Purkinje cell (primary cell): ENCODE results near the gene RAB40B. TPM values are rescaled to one million over a fixed set of nuclear protein-coding genes. Genes with fewer than 3 reads are reported as not detected.

ENCODE experiments used
- polyA plus RNA-seq: library from polyadenylated mRNA; unstranded; fragments of >200 nt; fragmentation: Nextera tagmentation; gene quantifications from 2 replicates; pipeline ENCODE4 v1.2.1, GENCODE V29; 2014

The RAB40B gene, protein sequence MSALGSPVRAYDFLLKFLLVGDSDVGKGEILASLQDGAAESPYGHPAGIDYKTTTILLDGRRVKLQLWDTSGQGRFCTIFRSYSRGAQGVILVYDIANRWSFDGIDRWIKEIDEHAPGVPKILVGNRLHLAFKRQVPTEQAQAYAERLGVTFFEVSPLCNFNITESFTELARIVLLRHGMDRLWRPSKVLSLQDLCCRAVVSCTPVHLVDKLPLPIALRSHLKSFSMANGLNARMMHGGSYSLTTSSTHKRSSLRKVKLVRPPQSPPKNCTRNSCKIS
- 6.7 and 14.4 TPM in 2 replicates for polyA plus RNA-seq

DNA sequence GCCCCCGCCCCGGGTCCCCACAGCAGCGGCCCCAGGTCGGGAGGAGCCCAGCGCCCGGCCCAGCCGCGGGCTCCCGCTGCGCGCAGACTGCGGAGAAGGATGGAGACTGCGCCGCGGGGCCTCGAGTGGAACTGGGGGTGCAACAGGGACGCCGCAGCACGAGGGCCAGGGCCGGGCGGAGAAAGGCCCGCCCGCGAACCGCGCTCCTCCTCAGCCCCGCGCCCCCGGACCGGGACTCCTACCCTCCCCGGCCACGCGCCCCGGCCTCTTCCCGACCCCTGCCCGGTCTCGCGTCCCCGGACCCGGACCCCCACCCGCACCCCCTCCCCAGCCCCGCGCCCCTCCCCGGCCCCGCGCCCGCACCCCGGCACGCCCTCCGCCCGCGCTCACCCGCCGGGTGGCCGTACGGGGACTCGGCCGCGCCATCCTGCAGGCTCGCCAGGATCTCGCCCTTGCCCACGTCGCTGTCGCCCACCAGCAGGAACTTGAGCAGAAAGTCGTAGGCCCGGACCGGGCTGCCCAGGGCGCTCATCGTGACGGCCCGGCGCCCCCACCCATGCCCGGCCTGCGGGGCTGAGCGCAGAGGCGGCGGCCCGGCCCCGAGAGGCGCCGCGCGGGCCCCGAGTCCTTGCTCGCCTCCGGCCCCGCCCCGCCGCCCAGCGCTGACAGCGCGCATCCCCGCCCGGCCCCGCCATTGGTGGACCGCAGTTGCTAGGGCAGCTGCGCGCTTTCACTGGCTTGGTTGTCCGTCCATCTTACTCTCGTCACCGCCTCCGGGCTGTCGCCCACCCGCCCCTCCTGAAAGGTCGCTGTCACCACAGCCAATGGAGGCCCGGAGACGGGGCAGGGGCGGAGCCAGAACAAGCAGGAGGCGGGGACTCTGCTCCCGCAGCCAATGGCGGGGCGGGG lies at the start of gene RAB40B:
RAB40B (minus strand) TSS at position 634 of the 909 bp plus-strand sequence; CDS start at position 532, 102 bp downstream.

DNA sequence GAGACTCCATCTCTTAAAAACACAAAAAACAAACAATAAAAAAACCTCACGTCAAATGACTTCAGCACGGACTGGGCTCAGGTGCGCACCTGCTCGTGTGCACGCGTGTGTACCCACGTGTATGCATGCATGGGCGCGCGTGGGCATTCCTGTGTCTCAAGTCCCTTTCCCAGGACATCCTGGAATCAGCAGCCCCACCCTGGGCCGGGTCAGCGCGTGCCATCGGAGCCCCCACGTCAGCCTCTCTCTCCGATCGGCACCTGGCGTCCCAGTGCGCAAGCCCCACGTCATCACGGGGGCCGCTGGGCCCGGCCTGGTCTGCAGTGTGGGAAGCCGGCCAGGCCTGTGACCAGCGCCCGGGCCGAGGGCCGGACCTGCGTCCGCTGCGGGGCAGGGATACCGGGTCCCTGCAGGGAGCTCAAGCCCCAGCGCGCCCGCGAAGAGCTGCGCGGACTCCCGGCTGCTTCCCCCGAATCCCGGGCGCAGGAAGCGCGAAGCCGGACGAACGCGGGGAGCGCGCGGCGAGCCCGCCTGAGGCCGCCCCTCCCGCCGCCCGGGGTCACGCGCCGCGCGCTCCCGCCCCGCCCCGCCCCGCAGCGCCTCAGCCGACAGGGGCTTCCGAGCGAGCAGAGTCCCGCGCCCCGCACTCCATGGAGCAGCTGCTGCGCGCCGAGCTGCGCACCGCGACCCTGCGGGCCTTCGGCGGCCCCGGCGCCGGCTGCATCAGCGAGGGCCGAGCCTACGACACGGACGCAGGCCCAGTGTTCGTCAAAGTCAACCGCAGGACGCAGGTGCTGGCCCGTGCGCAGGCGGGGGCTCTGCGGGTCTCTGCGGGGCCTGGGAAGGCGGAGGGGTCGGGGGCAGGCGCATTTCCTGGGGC lies 36.7 kb upstream of the RAB40B start, which contains the start of gene FN3K:
FN3K (plus strand) TSS at position 629 of the 880 bp plus-strand sequence; CDS start at position 651, 22 bp downstream.

DNA sequence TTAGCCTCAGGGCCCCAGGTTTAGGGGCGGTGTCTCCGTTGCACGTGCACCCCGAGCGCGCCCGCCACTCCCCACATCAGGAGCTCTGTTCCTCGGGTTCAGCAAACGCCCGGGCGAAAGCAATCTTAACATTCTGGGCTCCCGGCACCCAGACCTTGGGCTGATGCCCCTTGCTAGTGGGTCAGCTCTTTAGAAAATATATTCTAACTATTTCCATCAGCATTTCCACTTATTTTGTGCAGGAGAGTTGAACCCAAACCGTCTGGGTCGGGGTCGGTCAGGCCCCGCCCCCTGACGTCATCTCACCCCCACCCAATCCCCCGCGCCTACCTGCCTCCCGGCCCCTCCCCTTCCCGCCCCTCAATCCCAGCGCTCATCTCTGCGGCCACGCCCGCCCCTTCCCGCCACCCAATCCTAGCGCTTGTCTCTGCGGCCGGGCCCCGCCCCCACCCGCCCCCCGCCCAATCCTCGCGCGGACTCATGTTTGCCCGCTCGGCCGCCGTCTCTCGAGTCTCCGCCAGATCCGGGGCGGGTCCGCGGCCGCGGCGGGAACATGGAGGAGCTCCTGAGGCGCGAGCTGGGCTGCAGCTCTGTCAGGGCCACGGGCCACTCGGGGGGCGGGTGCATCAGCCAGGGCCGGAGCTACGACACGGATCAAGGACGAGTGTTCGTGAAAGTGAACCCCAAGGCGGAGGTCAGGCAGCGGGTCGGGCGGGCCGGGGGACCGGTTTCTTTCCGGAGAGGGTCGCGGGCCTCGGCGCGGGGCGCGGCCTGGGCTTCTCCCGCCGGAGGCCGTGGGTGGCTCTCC lies 17.9 kb upstream of the RAB40B start, which contains the start of gene FN3KRP:
FN3KRP (plus strand) TSS at position 504 of the 808 bp plus-strand sequence; CDS start at position 554, 50 bp downstream.

DNA sequence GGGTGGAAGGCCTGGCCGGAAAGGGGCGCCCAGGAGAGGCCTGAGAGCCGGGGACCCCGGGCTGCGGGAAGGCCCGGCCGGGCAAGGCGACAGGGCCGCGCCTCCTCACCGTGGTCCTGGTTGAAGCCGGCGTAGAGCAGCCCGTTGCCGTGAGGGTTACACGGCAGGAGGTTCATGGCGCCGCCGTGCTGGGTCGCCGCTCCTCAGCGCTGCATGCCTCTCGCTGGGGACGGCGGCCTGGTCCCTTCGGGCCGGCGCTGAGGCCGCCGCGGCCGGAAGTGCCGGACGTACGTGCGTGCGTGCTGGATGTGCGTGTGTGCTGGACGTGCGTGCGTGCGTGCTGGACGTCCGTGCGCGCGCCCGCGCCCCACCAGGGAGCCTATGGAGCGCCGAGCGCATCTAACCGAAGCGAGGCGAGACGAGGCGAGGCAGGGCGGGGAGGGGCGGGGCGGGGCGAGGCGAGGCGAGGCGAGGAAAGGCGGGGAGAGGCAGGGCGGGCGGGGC lies 50.3 kb downstream of the RAB40B start, which contains the start of gene WDR45B:
WDR45B (minus strand) TSS at position 280 of the 504 bp plus-strand sequence; CDS start at position 176, 104 bp downstream.

Other genes with a start within 250 kb of the RAB40B start
- gene CYBC1, start 247.9 kb downstream of the RAB40B start, polyA plus RNA-seq = 4.6 and 7.0 TPM in 2 replicates
- gene NARF, start 240.0 kb downstream of the RAB40B start, polyA plus RNA-seq = 42.2 and 47.7 TPM in 2 replicates
- 13.8 and 15.0 TPM in 2 replicates for gene FOXK2, start 179.0 kb downstream of the RAB40B start, polyA plus RNA-seq
- gene WDR45B, start 50.3 kb downstream of the RAB40B start, polyA plus RNA-seq = 9.6 and 12.0 TPM in 2 replicates
- 11.7 and 15.5 TPM in 2 replicates for gene FN3KRP, start 18.0 kb upstream of the RAB40B start, polyA plus RNA-seq
- gene FN3K, start 36.9 kb upstream of the RAB40B start, polyA plus RNA-seq = 0.91 TPM in 1 of 2 replicates, not detected in the other
- gene TBCD, start 53.4 kb upstream of the RAB40B start, polyA plus RNA-seq = 58.6 and 64.5 TPM in 2 replicates
- not detected in 2 replicates for gene ZNF750, start 141.3 kb upstream of the RAB40B start, polyA plus RNA-seq